ENCODE data around the gene TRMT61A.
"Not testable (repeated sequence)": the region's sequence is repeated elsewhere in the genome, so short reads cannot be mapped to it uniquely, and the experiment has no call there.

TRMT61A gene

DNA sequence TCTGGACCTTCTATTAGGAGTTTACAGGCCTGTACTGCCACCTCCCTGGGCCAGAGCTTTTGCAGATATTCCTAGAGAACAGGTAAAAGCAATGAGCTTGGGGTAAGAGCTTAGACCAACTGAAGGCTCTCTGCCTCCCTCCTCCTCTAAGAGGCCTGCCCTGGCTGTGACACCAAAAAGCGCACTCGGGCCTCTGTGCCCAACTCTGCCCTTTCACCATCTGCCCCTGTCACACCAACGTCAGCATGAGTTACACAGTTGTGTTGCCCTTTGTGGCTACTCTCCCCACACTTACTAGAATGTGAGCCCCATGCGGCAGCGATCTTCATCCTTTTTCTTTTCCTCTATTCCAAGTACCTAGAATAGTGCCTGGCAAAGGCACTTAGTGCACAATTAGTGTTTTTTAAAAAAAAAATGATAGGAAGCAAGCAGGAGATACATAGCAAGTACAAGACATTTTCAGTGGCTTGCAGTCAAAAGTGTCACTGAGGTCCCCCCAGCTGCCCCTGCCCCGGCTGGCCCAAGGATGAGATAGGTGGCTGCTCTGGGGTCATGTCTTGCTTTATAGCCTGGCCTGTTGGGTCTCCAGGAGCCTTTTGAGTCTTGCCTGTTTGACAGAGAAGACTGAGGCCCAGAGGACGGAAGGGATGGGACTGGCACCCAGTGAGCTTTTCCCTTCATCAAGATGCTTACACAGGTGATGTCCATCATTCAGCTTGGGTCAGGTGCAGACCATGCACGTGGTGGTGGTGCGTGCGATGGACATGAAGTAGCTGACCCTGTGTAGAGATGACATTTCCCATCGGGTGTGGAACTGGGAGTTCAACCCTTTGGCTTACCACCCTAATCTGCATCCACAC is 18.9 kb upstream of the TRMT61A start:
- FAIRE-seq, result no peak

DNA sequence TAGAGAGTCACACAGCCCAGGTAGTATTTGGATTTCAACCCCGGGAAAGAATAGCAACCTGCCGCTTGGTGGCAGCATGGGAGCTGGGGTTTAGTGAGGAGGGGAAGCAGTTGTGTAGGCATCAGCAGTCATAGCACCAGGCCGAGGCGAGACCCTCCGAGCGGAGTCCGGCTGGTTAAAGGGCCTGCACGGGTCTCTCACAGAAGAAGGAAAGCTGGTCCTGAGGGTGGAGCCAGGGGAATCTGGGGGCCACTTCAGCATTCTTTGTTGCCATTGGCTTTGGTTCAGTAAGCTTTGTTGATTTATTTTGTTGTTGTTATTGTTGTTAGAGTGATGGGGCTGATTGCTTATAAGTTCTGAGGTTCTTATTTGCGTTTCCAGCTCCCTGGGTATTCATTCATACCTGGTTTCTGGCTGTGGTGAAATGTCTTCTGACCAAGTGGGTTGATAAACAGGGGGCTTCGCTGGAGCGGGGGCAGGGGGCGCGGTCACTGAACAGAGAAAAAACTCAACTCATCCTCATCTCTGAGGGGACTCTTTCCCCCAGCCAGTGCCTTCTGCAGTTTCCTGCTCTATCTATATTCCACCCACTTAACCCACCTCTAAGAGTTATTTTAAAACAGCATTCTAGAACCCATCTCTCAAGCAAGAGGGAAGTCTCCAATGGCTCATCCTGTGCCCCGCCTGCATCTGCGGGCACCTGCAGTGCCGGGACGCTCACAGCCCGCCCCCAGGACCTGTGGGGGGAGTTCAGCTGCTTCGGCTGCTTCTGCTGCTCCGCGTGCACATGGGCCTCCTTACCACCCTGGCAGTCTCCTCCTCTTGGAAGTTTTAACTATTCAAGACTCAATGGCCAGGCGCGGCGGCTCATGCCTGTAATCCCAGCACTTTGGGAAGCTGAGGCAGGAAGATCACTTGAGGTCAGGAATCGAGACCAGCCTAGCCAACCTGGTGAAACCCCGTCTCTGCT is 18.0 kb upstream of the TRMT61A start:
- no peak for FAIRE-seq

DNA sequence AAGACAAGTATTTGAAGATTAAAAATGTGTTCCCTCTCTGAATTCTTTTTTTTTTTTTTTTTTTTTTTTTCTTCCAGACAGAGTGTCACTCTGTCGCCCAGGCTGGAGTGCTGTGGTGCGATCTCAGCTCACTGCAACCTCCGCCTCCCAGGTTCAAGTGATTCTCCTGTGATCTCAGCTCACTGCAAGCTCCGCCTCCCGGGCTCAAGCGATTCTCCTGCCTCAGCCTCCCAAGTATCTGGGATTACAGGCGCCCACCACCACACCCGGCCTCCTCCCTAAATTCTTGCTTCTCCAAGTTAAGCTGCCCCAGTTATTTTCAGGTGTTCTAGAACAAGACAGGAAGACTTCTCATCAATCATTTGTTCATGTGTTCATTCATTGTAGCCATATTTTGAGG is 16.8 kb upstream of the TRMT61A start:
- not testable (repeated sequence) for FAIRE-seq

DNA sequence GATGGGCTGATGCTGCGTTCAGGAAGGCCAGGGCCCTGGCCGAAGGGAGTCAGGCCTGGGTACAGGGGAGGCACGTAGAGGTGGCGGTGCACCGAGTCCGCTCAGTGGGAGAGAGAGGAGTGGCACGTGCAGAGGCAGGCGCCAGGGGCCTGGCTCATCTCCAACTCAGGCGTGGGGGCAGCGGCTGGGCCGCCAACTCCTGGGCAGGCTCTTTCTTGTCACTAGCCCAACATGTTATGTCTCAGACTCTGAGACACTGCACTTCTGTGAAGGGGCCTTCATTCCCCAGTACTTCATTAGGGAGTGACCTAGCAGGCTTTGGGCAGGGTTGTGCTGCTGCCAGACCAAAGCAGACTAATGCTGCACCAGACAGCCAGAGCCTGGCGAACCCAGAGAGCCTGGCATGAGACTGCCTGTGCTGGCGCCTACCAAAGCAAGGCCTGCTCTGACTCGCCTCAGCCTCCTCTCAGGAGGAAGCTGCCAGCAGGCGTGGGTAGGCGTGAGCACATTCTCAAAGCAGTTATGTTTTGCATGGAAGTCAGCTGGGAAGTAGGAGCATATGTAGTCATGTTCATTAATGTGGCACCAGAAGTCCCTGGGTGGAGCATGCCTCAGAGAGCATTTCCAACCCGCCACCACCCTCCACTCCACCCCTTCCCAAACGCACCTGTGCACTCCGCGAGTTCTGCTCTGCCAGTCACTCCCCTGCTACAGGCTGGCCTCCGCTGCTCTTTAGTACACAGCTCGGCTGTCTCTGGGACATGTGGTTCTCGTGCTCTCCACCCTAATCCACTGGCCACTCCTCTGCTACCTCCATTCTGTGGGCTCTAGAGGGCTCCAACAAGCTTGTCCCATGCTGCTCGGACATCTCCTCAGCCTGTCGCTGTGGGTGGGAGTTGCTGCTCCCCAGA is 16.0 kb upstream of the TRMT61A start:
- no peak for FAIRE-seq

DNA sequence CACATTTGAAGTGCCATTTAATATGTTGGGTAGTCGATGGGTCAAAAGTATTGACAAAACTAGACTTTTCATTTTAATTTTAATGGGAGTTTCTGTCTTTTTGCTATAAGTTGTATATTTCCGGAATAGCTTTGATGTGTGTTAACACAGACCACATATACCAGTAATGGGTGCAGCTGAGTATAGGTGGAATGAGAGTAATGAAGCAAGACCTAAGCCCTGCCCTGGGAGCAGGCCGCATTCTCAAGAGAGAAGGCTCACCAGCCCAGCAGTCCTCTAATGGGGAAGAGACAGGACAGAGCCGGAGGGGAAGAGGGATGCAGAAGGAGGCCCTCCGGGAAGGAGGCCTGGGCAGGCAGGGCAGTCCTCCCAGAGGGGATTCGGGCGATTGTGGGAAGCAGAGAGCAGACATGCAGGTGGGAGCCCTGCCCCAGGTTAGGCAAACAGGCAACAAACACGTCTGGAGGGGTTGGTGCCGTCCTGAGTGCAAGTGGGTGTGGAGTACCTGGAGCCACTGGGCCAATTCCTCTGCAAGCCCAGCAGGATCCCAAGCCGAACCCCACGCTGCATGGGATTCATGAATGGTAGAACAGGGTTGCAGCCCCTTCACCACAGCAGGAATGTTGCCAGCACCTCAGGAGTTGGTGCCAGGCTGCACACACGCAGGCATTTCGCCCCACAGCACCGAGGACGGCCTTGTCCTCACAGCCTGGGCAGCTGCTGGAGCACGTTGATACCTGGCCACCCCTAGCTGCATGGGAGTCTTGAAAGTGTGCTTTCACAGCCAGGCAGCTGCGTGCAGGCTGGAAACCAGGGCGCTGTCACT is 14.2 kb upstream of the TRMT61A start:
- no peak for FAIRE-seq

DNA sequence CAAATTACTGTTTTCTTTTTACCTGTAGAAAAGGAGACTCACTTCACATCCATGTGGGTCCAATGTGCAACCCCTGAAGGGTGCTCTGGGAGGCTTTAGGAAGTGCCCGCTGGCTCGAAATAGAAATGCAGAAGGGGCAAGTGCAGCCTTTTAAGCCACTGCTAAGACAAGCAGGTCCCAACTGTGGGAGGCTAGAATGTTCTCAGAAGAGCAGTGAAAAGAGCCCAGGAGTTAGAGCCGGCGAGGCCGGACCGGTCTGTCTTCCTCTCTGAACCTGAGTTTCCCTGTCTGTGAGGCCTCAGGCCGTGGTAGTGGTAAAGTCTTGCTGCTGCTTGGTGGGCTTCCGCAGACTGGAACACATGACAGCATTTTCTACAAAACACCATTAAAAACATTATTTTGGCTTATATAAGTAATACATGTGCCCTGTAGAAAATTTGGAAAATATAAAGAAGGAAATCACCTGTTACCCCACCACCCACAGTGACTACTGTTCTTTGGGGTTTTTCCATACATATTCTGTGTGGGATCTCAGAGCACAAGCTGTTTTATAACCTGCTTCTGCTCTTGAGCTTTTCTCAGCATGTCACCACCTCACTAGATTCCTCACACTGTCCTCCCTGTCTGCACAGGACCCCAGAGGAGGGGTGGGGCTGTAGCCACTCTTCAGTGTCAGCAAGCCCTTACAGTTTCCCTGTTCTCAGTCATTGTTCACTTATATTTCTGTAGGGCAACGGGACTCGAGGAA is 12.4 kb upstream of the TRMT61A start:
- FAIRE-seq, result no peak

DNA sequence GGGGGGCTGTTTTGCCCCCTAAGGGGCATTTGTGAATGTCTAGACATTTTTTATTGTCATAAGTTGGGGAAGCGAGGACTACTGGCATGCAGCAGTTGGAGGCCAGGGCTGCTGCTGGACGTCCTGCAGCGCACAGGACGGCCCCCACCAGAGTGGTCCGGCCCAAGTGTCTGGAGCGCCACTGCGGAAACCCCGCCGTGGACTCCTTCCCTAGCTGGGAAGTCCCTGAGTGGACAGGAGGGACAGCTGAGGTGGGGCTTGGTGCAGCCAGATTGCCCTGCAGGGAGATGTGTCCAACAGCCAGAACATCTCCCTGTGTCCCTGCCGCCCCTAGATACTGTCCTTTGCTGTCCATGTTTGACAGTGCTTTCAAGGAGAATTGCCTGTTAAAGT is 11.8 kb upstream of the TRMT61A start:
- FAIRE-seq, result no peak

DNA sequence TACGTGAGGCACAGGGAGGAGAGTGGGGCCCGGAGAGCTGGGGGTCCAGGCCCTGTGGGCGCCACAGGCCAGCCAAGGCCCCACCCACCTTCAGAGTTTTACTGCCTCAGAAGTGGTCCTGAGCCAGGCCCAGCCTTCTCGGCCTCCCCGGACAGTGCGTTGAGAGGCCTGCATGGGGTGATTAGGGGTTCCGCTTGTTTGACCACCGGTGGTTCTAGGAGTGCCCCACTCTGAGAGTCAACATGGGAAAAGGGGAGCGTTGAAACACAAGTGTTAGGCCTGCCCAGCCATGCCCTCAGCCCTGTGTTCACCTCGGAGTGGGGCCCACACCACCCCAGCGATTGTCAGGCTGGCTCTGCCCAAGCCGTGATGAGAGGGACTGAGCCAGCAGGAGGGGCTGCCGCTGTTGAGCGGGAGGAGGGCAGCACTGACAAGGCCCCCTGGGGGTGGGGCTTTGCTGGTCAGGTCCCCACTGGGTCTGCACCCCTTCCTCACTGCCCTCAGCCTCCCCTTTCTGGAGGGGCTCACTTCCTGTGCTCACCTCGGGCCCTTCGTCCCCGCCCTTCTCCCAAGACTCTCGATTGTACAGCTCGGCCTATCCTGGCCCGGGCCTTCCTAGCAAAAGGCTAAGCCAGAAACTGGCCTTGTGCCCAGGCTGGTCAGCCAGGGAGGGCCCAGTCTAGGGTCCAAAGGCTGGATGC is 11.1 kb upstream of the TRMT61A start:
- no peak for FAIRE-seq

DNA sequence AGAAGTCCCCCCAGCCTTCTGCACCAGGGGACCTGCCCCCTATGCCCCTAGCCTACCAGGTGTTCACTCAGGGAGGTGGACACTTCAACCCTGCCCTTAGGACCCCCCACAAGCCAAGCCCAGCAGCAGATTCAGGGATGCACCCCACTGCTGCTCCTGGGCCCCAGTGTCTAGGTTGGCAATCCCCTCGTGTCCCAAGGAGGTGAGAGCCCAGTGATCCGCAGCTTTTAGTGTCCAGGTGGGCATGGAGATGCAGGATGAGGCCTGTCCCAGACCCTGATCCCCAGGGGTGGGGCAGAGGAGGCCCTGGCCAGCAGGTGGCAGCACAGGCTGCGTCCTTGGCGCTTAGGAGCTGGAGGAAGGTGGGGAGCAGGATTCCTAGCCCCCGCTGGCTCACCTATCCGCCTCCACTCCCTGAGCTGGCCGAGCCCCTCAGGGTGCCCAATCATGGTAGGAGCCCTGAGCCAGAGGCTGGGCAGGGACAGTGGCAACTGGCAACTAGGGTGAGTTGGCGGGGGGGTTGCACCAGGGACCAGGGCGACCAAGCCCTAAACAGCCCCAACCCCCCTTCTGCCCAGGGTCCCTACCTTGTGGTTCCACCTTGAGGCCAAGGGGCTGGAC is 10.5 kb upstream of the TRMT61A start:
- no peak for FAIRE-seq

DNA sequence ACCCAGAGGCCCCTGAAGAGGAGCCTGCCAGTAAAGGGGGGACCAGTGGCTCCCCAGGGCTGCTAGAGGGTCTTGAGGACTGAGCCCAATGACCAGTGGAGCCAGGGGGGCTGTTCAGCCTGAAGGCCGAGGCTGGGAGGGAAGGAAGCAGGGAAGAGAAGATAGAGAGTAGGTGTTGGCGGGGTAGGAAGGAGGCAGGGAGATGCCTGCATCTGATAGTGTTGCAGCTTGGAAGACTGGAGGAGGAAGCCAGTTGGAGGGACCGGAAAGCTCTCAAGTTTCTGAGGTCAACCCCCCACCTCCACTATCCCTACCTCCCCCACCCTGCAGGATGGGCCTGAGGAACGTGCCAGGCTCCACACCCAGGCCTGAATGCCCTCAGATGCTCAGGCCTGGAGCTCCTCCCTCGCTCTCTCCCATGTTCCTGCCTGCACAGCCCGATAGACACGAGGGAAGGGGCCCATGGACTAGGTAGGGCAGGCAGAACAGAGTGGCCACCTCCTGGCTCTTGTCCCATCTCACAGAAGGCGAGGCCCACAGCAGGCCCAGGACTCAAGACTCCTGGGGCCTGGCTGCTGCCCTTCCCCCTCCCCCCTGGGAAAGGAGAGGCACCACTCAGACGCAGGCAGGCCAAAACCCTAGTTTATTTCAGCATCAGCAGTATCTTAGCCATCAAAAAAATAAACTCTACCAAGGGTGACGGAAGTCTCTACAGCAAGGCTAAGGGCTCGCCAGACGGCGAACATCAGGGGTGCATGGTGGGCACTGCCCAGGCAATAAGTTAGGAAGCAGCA is 9.8 kb upstream of the TRMT61A start:
- FAIRE-seq, result no peak

DNA sequence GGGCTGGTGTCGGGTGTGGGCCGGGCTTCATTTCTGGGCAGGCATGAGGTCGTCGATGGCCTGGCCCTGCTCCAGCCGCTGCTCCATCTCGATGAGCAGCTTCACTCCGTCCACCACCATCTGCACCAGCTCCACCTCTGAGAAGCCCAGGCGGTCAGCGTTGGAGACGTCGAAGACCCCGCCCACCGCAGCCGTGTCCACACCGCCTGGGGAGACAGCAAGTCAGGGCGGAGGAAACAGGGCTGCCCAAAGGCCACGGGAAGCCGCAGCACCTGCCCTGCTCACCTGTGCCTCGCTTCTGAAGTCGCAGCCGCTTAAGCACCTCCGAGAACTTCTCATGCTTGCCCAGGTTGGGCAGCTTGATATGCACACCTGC is 9.2 kb upstream of the TRMT61A start:
- no peak for FAIRE-seq

DNA sequence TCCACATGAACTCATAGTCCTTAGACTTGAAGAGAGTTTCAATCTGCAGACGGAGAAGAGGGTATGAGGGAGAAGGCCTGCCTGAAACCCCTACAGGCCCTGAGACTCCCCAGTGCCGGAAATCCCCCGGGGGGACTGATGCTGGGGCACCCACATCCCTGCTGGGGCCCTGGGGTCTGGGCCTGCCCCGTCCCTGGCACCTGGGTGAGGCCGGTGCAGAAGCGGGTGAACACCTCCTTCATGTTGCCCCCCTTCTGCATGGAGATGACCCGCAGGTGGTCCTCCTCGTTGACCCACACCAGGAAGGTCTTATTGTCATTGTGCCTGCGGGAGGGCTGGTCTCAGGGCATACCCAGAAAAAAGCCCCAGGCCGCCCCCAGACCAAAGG is 8.7 kb upstream of the TRMT61A start:
- no peak for FAIRE-seq

DNA sequence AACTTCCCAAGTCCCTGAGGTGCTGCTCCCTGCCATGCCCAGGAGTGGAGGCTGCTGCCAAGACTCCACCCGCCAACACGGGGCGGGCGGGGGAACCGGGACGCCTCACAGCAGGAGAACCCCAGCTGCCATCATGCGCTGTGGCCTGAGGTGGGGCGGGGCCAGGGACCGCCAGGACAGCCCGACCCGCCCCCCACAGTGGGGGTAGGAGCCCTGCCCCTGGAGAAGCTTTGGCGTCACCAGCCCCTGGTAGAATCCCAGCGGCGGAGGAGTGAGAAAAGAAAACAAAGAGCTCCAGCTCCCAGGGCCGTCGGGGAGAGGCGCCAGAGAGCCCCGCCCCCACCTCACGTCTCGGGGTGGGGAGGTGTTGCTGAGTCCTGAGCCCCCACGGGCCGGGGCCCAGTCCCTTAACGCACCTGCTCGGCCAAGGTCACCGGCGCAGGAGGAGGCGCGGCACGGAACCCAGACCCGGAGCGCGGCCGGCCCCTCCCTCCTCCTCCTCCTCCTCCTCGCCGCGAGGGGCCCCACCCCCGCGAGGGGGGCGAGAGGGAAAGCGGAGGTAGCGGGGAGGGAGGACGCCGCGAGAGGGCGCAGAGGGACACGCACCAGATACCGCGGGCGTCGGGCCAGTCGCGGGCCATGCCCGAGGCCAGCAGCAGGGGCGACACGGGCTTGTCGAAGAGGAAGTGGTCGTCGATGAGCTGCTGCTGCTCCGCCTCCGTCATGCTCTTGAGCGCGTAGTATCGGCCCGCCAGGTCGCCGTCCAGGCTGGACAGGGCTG is 8.1 kb upstream of the TRMT61A start:
- no peak for FAIRE-seq

DNA sequence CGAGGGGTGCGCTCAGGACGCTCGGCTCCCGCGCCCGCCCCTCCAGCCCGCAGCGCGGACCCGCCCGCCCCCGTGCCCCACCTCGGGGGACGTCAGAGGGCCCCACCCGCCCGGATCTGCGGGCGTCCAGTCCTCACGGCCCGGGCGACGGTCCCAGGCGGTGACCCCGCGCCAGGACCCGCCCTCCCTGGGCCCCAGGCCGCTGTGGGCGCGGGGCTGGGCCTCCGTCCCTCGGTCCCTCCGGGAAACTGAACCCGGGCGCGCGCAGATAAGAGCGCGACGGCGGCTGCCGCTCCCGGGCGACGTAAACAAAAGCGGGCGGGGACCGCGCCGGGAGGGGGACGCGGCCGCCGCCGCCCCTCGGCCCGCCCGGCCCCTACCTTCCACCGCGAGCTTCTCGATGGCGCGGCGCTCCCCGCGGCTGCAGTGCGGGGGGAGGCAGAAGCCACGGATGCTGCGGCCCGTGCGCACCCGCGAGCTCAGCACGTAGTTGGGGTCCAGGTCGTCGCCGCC is 7.5 kb upstream of the TRMT61A start:
- no peak for FAIRE-seq

DNA sequence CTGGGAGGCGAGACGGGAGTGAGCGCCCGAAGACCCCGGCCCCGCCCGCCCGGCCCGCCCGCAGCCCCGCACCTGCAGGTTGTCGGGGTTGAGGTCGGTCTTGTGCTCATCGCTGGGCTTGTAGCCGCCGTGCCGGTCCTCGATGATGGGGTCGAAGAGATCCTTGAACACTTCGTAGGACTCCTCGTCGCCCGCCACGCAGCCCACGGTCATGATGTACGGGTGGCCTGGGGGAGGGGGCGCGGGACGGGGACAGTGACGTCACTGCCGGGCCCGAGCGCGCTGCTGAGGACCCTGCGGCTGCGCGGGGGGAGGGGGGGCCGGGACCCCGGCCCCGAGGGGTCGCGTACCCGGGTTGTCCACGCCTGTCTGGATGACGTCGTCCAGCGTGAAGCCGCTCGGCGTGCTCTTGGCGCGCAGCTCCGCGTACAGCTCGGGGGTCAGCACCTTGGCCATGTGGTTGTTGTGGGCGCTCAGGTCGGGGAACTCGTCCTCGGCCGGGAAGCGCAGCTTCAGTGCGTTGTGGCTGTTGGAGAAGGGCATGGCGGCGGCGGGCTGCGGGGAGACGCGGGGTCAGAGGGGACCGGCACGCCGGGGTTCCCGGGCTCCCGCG is 6.9 kb upstream of the TRMT61A start:
- no peak for FAIRE-seq

DNA sequence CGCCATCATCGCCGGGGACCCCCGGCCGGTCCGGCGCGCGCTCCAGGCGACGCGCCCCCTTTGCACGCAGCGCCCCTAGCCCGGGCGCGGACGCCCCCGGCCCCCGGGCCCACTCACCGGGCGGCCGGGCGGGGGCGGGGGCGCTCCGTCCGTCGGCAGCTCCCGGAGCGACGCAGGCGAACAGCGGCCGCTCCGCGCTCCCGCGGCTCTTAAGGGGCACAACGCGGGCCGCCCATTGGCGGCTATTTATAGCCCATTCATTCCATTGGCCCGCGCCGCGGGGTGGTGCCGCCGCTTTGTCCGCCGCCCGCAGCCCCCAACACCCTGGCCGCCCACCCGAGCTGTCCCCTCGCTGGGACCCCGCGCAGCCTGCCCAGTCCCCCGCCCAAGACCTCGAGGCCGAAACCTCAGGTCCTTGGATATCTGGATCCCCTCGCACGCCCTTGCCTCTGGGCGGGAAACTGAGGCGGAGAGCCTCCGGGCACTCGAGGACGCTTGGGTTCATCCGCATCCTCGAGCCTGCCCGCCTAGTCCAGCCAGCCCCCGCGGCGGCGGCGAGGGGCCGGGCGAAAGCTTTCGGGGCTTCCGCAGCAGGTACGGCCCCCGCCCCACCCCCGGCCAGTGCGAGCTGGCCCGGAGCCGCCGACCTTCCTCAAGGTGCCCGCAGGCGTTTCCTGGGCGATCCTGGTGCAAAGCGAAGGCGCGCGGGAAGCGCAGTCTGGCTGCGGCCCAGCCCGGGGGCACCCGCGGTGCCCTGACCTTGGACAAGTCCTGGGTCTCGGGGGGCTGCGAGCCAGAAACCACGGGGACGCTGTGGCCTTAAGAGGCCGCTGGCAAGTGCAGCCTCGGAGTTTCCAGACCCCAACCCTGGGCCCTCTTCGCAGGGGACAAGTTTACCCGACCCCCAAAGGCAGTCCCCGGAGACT is 6.1 kb upstream of the TRMT61A start, which contains the start of gene CKB:
Gene CKB (minus strand): TSS at position 182 of the 926 bp plus-strand sequence. CDS start 337 bp downstream, outside the sequence.
- FAIRE-seq, result no peak

Measured in A204.1 (cell line).